GM12878 (cell line): ENCODE measurements around the gene DCAF4. TPM values are rescaled to one million over a fixed set of nuclear protein-coding genes. Genes with fewer than 3 reads are reported as not detected.

ENCODE experiments used
- ATAC-seq: fragments of 200-7000 bp; cut with Tn5 transposase; 3 replicates; pipeline ENCODE4 v1.9.1; 2020; ENCODE audit warnings: mild to moderate bottlenecking, moderate library complexity
- BruUV-seq: library from RNA; stranded (reverse); fragments of 400-500 nt; replicated peaks from 2 replicates; lab custom pipeline; 2021; lab: Mats Ljungman, UMichigan
- CTCF ChIA-PET: fragments of 300-600 bp; sonication (Branson Sonifier 250); formaldehyde crosslinking; extraction: SDS; loops from one replicate; lab custom pipeline; 2021; ENCODE audit warnings: inconsistent platforms; lab: Yijun Ruan, JAX
- POLR2A ChIA-PET: fragments of 350-600 bp; formaldehyde crosslinking; extraction: SDS; loops from one replicate; lab custom pipeline; 2021; ENCODE audit warnings: inconsistent platforms; lab: Charles Lee
- RAD21 ChIA-PET: fragments of 300-600 bp; sonication (Branson Sonifier 250); formaldehyde crosslinking; loops from one replicate; lab custom pipeline; 2023; ENCODE audit warnings: antibody characterized with exemption; ENCODE audit not compliant: unreplicated experiment; lab: Charles Lee
- SMC1A ChIA-PET: fragments of 300-600 bp; sonication (Branson Sonifier 250); formaldehyde crosslinking; loops from one replicate; lab custom pipeline; 2023; ENCODE audit not compliant: unreplicated experiment, uncharacterized antibody; lab: Charles Lee
- DNase-seq: peaks from one replicate; pipeline ENCODE4 v3.0.0-alpha.2; 2011; ENCODE audit warnings: low read depth, low spot score
- FAIRE-seq: peaks from 3 replicates; lab custom pipeline; 2011; peaks lifted over from hg19 to GRCh38; lab: Jason Lieb, UNC
- H2AFZ ChIP-seq: 2 replicates; pipeline ENCODE4 v1.6.0; 2011; ENCODE audit warnings: low read depth, low read length, control low read depth; ENCODE audit not compliant: control insufficient read depth
- H3K27ac ChIP-seq: 2 replicates; pipeline ENCODE4 v1.5.1; 2011; ENCODE audit warnings: control low read depth; ENCODE audit not compliant: control insufficient read depth, insufficient read depth
- H3K27me3 ChIP-seq, 2 experiments: replicated peaks in 1 of 2; 2 replicates each; pipeline versions ENCODE4 v1.6.0 to v1.6.1; 2011; ENCODE audit warnings: low read length in 1 of 2; ENCODE audit not compliant: control insufficient read depth in 2 of 2, insufficient read depth in 2 of 2
- H3K36me3 ChIP-seq, 2 experiments: 2 replicates each; pipeline ENCODE4 v1.5.1; 2011; ENCODE audit warnings: low read length in 1 of 2; ENCODE audit not compliant: control insufficient read depth in 2 of 2, insufficient read depth in 2 of 2
- H3K4me1 ChIP-seq: 2 replicates; pipeline ENCODE4 v1.6.1; 2011; ENCODE audit warnings: mild to moderate bottlenecking, low read length, moderate library complexity, mixed read lengths; ENCODE audit not compliant: control insufficient read depth, insufficient read depth
- H3K4me2 ChIP-seq: 2 replicates; pipeline ENCODE4 v1.6.0; 2011; ENCODE audit warnings: control low read depth; ENCODE audit not compliant: control insufficient read depth, insufficient read depth
- H3K4me3 ChIP-seq: fragments of 200-600 bp; sonication (generic); 2 replicates; pipeline ENCODE4 v1.5.1; 2016
- H3K79me2 ChIP-seq: 2 replicates; pipeline ENCODE4 v1.6.0; 2011; ENCODE audit warnings: low read length; ENCODE audit not compliant: control insufficient read depth, insufficient read depth
- H3K9ac ChIP-seq: 2 replicates; pipeline ENCODE4 v1.8.0; 2011; ENCODE audit warnings: low read length, control low read depth, mixed read lengths; ENCODE audit not compliant: control insufficient read depth, insufficient read depth
- H3K9me3 ChIP-seq: replicated peaks from 3 replicates; pipeline ENCODE4 v1.5.1; 2011; ENCODE audit warnings: mild to moderate bottlenecking, low read length; ENCODE audit not compliant: control insufficient read depth, insufficient read depth
- H4K20me1 ChIP-seq: 2 replicates; pipeline ENCODE4 v1.6.0; 2011; ENCODE audit not compliant: control insufficient read depth, insufficient read depth
- CHD2 ChIP-seq: IDR thresholded peaks from 2 replicates; pipeline ENCODE4 v1.6.1; 2011; ENCODE audit warnings: low read depth, low read length, improper control_type of control experiment, borderline replicate concordance
- EGR1 ChIP-seq, 2 experiments: IDR thresholded peaks; 1 replicate in 1 of 2; 2 replicates in 1 of 2; pipeline ENCODE4 v1.6.1; 2011 to 2012; ENCODE audit warnings: low read depth in 2 of 2, low read length in 2 of 2, borderline replicate concordance in 1 of 2, mild to moderate bottlenecking in 1 of 2, moderate library complexity in 1 of 2
- PBX3 ChIP-seq: IDR thresholded peaks from 2 replicates; pipeline ENCODE4 v1.6.1; 2011; ENCODE audit warnings: mild to moderate bottlenecking, low read depth, low read length, moderate library complexity; ENCODE audit not compliant: insufficient replicate concordance
- RFX5 ChIP-seq: IDR thresholded peaks from 2 replicates; pipeline ENCODE4 v1.6.1; 2011; ENCODE audit warnings: low read depth, low read length, improper control_type of control experiment
- SKIL ChIP-seq: fragments of 450-650 bp; IDR thresholded peaks from 2 replicates; pipeline ENCODE4 v1.6.1; 2017; ENCODE audit warnings: mild to moderate bottlenecking, low read depth, inconsistent platforms; ENCODE audit not compliant: poor library complexity, severe bottlenecking
- SMAD1 ChIP-seq: fragments of 450-650 bp; IDR thresholded peaks from 2 replicates; pipeline ENCODE4 v1.6.1; 2018; ENCODE audit warnings: mild to moderate bottlenecking, low read depth; ENCODE audit not compliant: partially characterized antibody
- YBX1 ChIP-seq: fragments of 450-650 bp; IDR thresholded peaks from 2 replicates; pipeline ENCODE4 v1.6.1; 2016; ENCODE audit warnings: antibody characterized with exemption
- ZBTB11 ChIP-seq: fragments of 450-650 bp; formaldehyde crosslinking; IDR thresholded peaks from 2 replicates; pipeline ENCODE4 v1.5.0; 2022; ENCODE audit warnings: mild to moderate bottlenecking, missing genetic modification characterization
- ZNF24 ChIP-seq: fragments of 450-650 bp; IDR thresholded peaks from 2 replicates; pipeline ENCODE4 v1.6.1; 2017; ENCODE audit warnings: antibody characterized with exemption, mild to moderate bottlenecking
- whole genome bisulfite sequencing: methylation state at CpG from one replicate; pipeline ENCODE4 v1.1.6; 2016; ENCODE audit warnings: low lambda C conversion rate; ENCODE audit not compliant: insufficient replicate concordance, insufficient coverage; ENCODE audit errors: missing lambda C conversion rate; 5-methylcytosine and 5-hydroxymethylcytosine counted together
- in situ Hi-C: fragments of 300-500 bp; cut with MboI; formaldehyde crosslinking; loops from 9 replicates; pipeline ENCODE4 v1.14.3; 2018; ENCODE audit warnings: mixed read lengths
- intact Hi-C: fragments of 100-400 bp; cut with micrococcal nuclease; formaldehyde crosslinking; loops from one replicate; pipeline ENCODE4 v1.14.2; 2022; ENCODE audit not compliant: unreplicated experiment
- polyA plus RNA-seq, 11 experiments: library from polyadenylated mRNA; depleted of rRNA in 4 of 11; unstranded in 6 of 11; stranded (reverse) in 5 of 11; fragments of >200 nt; fragmentation: Nextera tagmentation in 4 of 11; fragmentation: Illumina TruSeq in 1 of 11; extraction: Ambion mirVana in 4 of 11; extraction: Trizol in 1 of 11; gene quantifications; 1 replicate in 1 of 11; 2 replicates in 10 of 11; pipeline versions ENCODE4 v1.2.1 to v1.2.3, GENCODE V29; 2011 to 2016; ENCODE audit warnings: inconsistent platforms in 2 of 11, missing spikeins in 2 of 11, low read depth in 1 of 11
- total RNA-seq, 4 experiments: library from RNA; depleted of rRNA in 3 of 4; stranded (reverse); fragments of >200 nt in 3 of 4; fragmentation: Illumina TruSeq in 1 of 4; extraction: Trizol in 1 of 4; gene quantifications; 2 replicates each; pipeline versions ENCODE4 v1.2.1 to v1.2.3, GENCODE V29; 2013 to 2021

The DCAF4 gene
- total and polyA plus RNA-seq, 10 of the 15 experiments (the other 5 are each of a cell fraction or from before 2014, with no cell fraction given) = 2.6 to 51.1 (median 21.0) TPM

- Histone ChIP-seq H3K27ac (no peak overlapping the region), H3K79me2 (no peaks in the 10 kb centered on the region), H4K20me1 (no peaks in the 10 kb centered on the region), H3K4me1 (no peaks in the 10 kb centered on the region; the same call in 1 of the 2 replicates), H3K27me3 (no peaks in the 10 kb centered on the region), H3K9ac (no peak overlapping the region), H2AFZ (no peak overlapping the region), H3K4me2 (no peak overlapping the region), H3K9me3 (no peaks in the 10 kb centered on the region), H3K36me3 (peaks cover 3 to 11% of the 10 kb centered on the region in 2 experiments; a peak in 3 of 4 replicates), H3K4me3 (no peak overlapping the region)
- 74% methylated on average over 6 of the region's 6 CpGs for WGBS
- 0 out of 2 replicates have a peak, but pooled peaks have one; percentile 23 for TF ChIP-seq ZNF24
- no peak for TF ChIP-seq ZBTB11 (CRISPR knock-in tag)
- ChIA-PET POLR2A (interaction anchor here (0.6 kb wide), 1 partner anchor 1512 kb away, joined by 3 read pairs; no protein-coding TSS in a partner anchor), SMC1A (interaction anchor here (0.6 kb wide), 1 partner anchor 39 kb away, joined by 3 read pairs; no protein-coding TSS in a partner anchor), CTCF (interaction anchor here (1.1 to 1.8 kb wide), 2 partner anchors 14 to 15 kb away, joined by 3 to 8 read pairs; no protein-coding TSS in a partner anchor), RAD21 (no interaction called here)
- FAIRE-seq = no peak
- intact Hi-C loops = no loop called here
- BruUV-seq = no TSS peak
- in situ Hi-C loops = no loop called here
- no peak for DNase-seq
- ATAC-seq = no peak
Observed at GRCh38 chr14:72962829-72963312, 36.6 kb downstream of the DCAF4 start.

- WGBS = 77% methylated on average over 6 of the region's 6 CpGs
- H3K36me3 ChIP-seq = peaks cover under 1 to 6% of the 10 kb centered on the region in 2 experiments; a peak in 2 of 4 replicates
- no peaks in the 10 kb centered on the region for H4K20me1 ChIP-seq
- no peak overlapping the region for H3K4me2 ChIP-seq
- no peaks in the 10 kb centered on the region; the same call in 1 of the 2 replicates for H3K4me1 ChIP-seq
- no peak for DNase-seq
- H3K9me3 ChIP-seq = no peaks in the 10 kb centered on the region
- no peaks in the 10 kb centered on the region for H3K27me3 ChIP-seq
- FAIRE-seq = no peak
- SMC1A ChIA-PET = no interaction called here
- no peak for ATAC-seq
- H3K4me3 ChIP-seq = no peak overlapping the region
- POLR2A ChIA-PET = no interaction called here
- no peak overlapping the region for H3K9ac ChIP-seq
- RAD21 ChIA-PET = no interaction called here
- CTCF ChIA-PET = no interaction called here
- no peaks in the 10 kb centered on the region for H3K79me2 ChIP-seq
- H2AFZ ChIP-seq = no peak overlapping the region
- in situ Hi-C loops = no loop called here
- no peak overlapping the region for H3K27ac ChIP-seq
- intact Hi-C loops = no loop called here
- no TSS peak for BruUV-seq
- TF ChIP-seq SKIL (no peak), SMAD1 (no peak), RFX5 (no peak), CHD2 (no peak), YBX1 (no peak), PBX3 (no peak), EGR1 (IDR thresholded peaks at IDR 0.05; ENCODE audit: borderline replicate concordance in 1 of 2, low read depth in 2 of 2, low read length in 2 of 2) (no peak)
Observed at GRCh38 chr14:72965249-72965648, 39.0 kb downstream of the DCAF4 start.
